Fibroblast of mammary gland (primary cell): ENCODE results near the gene B4GALNT3.

Experiments
- DNase-seq: peaks from one replicate; pipeline ENCODE4 v3.0.0-alpha.2; 2010; ENCODE audit warnings: low read depth
- H3K4me3 ChIP-seq: 2 replicates; pipeline ENCODE4 v1.5.1; 2011; ENCODE audit warnings: low read depth, mild to moderate bottlenecking, low read length, moderate library complexity; ENCODE audit not compliant: control insufficient read depth
- TF ChIP-seq, protein P1 (sequence below): conservative IDR thresholded peaks from 2 replicates; pipeline ENCODE4 v1.5.1; 2011; ENCODE audit warnings: low read depth, low read length, inconsistent platforms; ENCODE audit not compliant: control insufficient read depth, insufficient read depth

The B4GALNT3 gene

GRCh38 chr12:460261-461230 lies 807 bp downstream of the B4GALNT3 start:
- no peak overlapping the region for H3K4me3 ChIP-seq
- TF ChIP-seq, protein P1, sequence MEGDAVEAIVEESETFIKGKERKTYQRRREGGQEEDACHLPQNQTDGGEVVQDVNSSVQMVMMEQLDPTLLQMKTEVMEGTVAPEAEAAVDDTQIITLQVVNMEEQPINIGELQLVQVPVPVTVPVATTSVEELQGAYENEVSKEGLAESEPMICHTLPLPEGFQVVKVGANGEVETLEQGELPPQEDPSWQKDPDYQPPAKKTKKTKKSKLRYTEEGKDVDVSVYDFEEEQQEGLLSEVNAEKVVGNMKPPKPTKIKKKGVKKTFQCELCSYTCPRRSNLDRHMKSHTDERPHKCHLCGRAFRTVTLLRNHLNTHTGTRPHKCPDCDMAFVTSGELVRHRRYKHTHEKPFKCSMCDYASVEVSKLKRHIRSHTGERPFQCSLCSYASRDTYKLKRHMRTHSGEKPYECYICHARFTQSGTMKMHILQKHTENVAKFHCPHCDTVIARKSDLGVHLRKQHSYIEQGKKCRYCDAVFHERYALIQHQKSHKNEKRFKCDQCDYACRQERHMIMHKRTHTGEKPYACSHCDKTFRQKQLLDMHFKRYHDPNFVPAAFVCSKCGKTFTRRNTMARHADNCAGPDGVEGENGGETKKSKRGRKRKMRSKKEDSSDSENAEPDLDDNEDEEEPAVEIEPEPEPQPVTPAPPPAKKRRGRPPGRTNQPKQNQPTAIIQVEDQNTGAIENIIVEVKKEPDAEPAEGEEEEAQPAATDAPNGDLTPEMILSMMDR = no peak
- no peak for DNase-seq

DNA sequence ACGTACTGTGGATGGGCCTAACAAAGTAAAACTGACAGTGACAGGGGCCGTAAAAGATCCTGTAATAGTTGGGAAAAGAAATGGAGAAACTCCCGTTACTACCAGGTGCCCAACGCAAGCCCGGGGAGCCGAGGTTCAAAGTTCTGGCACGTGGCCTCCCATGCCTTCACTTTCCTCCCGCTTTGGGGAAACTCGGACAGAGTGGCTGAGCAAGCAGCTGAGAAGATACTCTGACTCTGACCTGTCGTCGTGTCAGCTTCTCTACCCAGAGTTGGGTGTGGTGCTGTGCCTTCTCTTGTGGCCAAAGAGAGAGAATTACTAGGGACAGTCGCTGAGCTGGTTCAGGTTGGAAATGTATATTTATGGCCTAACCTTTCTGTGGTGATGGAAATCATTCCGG lies 1.7 kb downstream of the B4GALNT3 start:
- H3K4me3 ChIP-seq = no peak overlapping the region
- DNase-seq = no peak
- TF ChIP-seq, protein P1 = no peak

GRCh38 chr12:462936-463705 lies 3.4 kb downstream of the B4GALNT3 start:
- DNase-seq = no peak
- H3K4me3 ChIP-seq = no peak overlapping the region
- TF ChIP-seq, protein P1 = no peak

DNA sequence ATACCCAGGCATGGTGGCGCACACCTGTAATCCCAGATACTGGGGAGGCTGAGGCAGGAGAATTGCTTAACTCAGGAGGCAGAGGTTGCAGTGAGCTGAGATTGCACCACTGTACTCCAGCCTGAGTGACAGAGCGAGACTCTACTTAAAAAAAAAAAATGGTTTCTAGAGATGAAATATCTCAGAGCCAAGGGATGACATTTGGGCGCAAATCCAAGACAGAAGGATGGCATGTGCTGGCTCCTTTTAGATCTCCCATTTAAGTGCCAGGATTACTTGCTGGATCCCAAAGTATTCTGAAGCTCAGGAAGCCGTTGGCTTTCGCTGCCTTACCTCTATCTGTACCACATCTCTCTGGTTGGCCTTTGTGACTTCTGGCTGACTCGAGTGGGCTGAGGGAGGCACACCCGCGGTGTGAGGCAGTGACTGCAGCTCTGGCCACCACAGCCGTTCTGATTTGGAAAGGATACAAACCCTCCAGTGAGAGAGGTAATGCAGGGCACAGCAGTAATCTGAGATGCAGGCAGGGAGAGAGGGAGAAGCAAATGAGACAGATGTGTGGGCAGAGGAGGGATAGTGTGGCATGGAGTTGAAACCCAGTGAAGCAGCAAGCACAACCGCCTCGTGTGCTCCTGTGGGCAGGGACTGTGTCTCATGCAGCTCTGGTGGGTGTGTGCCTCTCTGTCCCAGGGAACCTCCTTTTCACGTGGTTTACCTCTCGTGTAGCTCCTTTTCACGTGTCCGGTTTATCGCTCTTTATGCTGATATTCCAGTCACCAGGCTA lies 4.9 kb downstream of the B4GALNT3 start:
- no peak for DNase-seq
- TF ChIP-seq, protein P1 = no peak
- no peak overlapping the region for H3K4me3 ChIP-seq

DNA sequence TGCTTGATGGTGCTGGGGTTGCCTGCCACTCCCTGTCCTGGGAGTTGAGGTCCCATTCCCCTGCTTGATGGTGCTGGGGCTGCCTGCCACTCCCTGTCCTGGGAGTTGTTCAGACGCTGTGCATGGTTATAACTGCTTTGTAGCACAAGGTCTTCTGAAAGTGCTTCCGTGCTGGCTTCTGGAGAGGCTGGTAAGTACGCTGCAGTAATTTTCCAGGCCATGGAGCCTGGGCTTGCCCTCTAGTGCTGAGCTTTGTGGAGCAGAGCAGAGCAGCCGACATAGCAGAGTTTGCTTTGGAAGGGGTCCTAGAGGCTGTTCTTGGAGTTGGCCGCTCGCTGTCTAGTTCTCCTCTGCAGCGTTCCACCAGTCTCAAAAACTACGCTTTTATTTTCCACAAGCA lies 6.3 kb downstream of the B4GALNT3 start:
- TF ChIP-seq, protein P1 = no peak
- DNase-seq = no peak
- no peak overlapping the region for H3K4me3 ChIP-seq

DNA sequence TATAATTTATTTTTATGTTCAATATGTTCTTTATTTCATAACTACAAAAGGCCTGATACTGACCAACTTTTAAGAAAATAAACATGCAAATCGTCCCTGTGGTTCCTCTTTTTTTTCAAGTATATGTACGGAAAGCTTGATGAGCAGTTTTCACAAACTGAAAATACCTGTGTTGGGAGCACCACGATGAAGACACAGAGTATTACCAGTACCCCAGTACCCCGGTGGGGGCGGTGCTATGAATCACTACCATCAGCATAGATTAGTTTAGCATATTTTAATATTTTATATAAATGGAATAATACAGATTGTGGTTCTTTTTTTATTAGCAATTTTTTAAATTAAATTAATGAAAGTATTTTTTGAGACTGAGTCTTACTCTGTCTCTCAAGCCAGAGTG lies 7.0 kb downstream of the B4GALNT3 start:
- no peak overlapping the region for H3K4me3 ChIP-seq
- DNase-seq = no peak
- TF ChIP-seq, protein P1 = no peak
